D341Med (cell line): ENCODE results near the gene FARSB.
"Not testable (repeated sequence)": the region's sequence is repeated elsewhere in the genome, so short reads cannot be mapped to it uniquely, and the experiment has no call there.

Source experiments
- DNase-seq: peaks from one replicate; pipeline ENCODE4 v3.0.0; 2012; ENCODE audit warnings: low spot score

The FARSB gene

GRCh38 chr2:222604749-222605515, 51.0 kb downstream of the FARSB start:
- no peak for DNase-seq

GRCh38 chr2:222603501-222603900, 52.4 kb downstream of the FARSB start:
- no peak for DNase-seq

- no peak for DNase-seq
Observed at GRCh38 chr2:222598611-222599010, 57.3 kb downstream of the FARSB start.

- no peak for DNase-seq
Observed at GRCh38 chr2:222595581-222595980, 60.3 kb downstream of the FARSB start.

- no peak for DNase-seq
Observed at GRCh38 chr2:222594679-222595078, 61.2 kb downstream of the FARSB start.

GRCh38 chr2:222592176-222592575, 63.7 kb downstream of the FARSB start:
- no peak for DNase-seq

GRCh38 chr2:222591661-222592060, 64.2 kb downstream of the FARSB start:
- DNase-seq, result no peak

- DNase-seq, result not testable (repeated sequence)
Observed at GRCh38 chr2:222584589-222584988, 71.3 kb downstream of the FARSB start.

GRCh38 chr2:222582928-222583327, 73.0 kb downstream of the FARSB start:
- no peak for DNase-seq

GRCh38 chr2:222577341-222577740, 78.6 kb downstream of the FARSB start:
- no peak for DNase-seq

GRCh38 chr2:222576171-222577081, 79.5 kb downstream of the FARSB start:
- DNase-seq, result no peak

- DNase-seq, result no peak
Observed at GRCh38 chr2:222575618-222576017, 80.3 kb downstream of the FARSB start.

- DNase-seq, result no peak
Observed at GRCh38 chr2:222572751-222573174, 83.1 kb downstream of the FARSB start.

- no peak for DNase-seq
Observed at GRCh38 chr2:222572264-222572721, 83.6 kb downstream of the FARSB start.

- no peak for DNase-seq
Observed at GRCh38 chr2:222569826-222570225, 86.1 kb downstream of the FARSB start.

- no peak for DNase-seq
Observed at GRCh38 chr2:222568865-222569264, 87.0 kb downstream of the FARSB start.

GRCh38 chr2:222566229-222566628, 89.7 kb downstream of the FARSB start:
- no peak for DNase-seq

GRCh38 chr2:222563936-222564335, 92.0 kb downstream of the FARSB start:
- DNase-seq, result no peak

- DNase-seq, result no peak
Observed at GRCh38 chr2:222563106-222563718, 92.7 kb downstream of the FARSB start.

GRCh38 chr2:222561817-222562645, 93.9 kb downstream of the FARSB start:
- peak; percentile 69 for DNase-seq

GRCh38 chr2:222561151-222561550, 94.7 kb downstream of the FARSB start:
- DNase-seq, result no peak

GRCh38 chr2:222554517-222554916, 101.4 kb downstream of the FARSB start:
- no peak for DNase-seq
